IPS-11a (cell line): ENCODE measurements around the gene ISM2.

Experiments
- H3K4me3 ChIP-seq: one replicate; pipeline ENCODE4 v1.5.1; 2013; ENCODE audit warnings: low read depth, low read length, control low read depth

ISM2 gene

DNA sequence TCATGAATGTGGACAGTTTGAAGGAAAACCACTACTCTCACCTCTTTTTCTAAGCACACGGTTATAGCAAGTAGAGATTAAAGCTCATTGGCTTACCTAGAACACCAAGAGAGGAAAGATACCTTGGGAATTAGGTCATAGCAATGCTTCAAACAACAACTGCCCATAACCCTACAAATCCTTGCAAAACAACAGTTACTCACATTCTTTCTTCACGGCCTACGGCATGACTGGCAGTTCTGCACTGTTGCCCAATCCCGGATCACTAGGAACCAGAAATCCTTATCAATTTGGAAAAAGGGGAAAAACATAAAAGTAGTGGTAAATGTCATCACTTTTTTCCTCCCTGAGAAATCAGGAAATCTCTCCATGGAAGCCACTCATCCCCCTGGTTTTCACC, 9.6 kb upstream of the ISM2 start:
- no peak overlapping the region for H3K4me3 ChIP-seq

DNA sequence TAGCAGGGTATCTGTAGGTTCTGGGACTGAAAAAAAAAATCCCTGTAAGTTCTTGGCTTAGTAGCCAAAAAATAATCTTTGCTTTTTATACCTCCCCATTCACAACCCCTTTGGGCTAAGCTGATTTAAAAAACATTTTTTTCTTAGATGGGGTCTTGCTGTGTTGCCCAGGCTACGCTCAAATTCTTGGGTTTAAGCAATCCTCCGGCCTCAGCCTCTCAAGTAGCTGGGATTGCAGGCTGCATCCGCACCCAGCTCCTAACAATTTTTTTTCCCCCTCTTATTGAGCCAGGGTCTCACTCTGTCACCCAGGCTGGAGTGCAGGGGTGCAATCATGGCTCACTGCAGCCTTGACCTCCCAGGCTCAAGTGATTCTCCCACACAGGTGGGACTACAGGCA, 9.1 kb upstream of the ISM2 start:
- no peak overlapping the region for H3K4me3 ChIP-seq

DNA sequence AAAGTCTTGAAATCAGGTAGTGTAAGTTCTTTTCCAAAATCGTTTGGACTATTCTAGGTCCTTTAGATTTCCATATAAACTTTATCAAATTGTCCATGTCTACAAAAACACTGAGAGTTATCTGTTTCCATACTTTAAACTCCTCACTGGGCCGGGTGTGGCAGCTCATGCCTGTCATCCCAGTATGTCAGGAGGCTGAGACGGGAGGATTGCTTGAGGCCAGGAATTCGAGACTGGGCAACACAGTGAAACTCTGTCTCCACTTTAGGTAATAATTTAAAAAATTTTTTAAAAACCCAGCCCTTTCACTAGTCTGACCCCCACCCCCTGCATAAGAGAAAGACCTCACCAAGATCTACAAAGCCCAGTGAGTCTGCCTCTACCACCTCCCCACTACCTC, 6.4 kb upstream of the ISM2 start:
- no peak overlapping the region for H3K4me3 ChIP-seq

DNA sequence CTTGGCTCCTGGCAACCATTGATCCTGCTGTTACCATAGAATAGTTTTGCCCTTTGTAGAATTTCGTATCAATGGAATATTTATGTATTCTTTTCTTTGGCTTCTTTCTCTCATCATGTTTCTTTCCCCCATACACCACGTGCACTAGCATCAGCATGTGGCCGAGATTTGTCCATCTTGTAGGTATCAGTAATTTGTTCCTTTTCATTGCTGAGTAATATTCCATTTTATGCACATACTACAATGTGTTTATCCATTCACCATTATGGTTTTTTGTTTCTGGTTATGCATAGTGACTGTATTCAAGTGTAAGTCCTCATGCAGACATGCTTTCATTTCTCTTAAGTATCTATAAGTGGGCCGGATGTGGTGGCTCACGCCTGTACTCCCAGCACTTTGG, 4.5 kb upstream of the ISM2 start:
- H3K4me3 ChIP-seq = no peak overlapping the region

DNA sequence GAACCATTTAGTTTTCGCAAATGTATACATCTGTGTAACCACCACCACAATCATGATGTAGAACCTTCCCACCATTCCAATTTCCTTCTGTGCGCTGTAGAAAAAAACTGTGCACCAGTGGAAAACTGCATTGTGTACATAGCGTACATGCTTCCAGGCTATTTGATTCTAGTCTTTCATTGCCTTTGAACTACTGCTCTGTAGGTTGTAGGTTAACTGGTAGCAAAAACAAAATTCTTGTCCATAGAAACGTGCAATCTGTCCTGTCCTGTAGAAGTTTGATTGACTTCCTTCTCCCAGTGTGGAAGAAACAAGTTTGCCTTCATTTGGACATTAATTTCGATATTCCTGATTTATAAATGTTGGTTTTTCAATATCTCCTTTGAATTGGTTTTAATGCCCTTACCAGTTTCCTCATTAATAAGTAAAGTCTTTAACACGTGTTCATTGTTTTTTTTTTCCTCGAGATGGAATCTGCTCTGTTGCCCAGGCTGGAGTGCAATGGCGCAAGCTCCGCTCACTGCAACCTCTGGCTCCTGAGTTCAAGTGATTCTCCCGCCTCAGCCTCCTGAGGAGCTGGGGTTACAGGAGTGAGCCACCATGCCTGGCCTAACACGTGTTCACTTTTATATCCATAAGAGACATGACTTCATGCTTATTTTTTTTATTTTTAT, 3.6 kb upstream of the ISM2 start:
- H3K4me3 ChIP-seq = no peak overlapping the region

DNA sequence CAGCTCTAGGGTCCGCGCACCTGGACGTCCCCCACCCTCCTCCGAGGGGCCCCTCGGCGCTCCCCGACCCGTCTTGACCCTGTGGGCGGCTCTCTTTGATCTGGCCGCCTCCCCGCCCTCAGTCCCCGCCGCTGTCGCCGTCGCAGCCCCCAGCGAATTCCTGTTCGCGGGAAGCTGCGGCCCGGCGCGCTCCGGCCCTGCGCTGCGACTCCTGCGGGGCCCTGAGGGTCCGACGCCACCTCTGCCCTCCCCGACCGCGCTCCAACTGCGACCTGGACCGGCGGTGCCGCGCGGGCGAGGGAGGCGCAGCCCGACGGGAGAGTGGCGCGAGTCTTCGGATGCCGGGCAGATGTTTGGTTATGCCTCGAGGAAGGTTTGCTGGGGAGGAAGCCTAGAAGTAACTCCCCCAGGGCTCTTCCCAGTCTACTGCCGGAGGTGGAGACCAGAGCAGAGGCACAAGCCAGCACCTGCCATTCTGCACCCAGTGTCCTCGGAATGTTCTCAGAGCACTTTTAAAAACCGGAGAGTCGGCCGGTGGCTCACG, 440 bp upstream of the ISM2 start:
- peak overlapping the region; percentile 50 for H3K4me3 ChIP-seq

DNA sequence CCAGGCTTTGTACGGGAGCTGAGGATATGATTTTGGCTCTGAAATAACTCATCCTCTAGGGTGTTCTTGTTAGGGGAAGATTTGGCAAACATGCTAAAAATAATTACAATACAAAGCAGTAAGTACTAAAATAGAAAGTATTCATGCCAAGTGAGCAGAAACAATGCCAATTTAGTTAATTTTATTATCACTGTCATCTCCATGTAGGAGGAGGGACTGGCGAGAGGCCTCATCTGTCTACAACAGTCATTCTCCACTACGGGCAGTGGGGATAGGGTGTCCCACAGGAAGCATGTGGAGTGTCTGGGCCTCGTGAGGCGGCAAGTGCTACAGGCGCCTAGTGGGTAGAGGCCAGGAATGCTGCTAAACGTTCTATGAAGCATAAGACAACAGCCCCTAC, 3.3 kb downstream of the ISM2 start:
- H3K4me3 ChIP-seq = no peak overlapping the region

DNA sequence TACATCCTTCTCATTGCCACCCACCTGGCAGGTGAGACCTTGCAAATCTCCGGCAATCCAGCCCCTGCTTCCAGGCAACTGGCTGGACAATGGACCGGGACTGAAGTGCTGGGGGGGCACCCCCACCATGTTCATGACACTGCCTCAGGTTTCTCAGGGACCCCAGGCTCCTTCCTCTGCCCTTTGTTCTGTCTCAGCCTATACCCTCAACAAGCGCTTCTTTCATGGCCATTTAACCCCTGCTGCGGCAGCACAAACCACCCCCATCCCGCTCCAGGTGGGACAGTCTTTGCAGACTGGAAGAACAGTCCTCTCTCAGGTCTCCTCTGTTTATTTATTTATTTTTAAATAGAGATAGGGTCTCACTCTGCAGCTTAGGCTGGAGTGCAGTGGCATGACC, 7.6 kb downstream of the ISM2 start:
- no peak overlapping the region for H3K4me3 ChIP-seq

DNA sequence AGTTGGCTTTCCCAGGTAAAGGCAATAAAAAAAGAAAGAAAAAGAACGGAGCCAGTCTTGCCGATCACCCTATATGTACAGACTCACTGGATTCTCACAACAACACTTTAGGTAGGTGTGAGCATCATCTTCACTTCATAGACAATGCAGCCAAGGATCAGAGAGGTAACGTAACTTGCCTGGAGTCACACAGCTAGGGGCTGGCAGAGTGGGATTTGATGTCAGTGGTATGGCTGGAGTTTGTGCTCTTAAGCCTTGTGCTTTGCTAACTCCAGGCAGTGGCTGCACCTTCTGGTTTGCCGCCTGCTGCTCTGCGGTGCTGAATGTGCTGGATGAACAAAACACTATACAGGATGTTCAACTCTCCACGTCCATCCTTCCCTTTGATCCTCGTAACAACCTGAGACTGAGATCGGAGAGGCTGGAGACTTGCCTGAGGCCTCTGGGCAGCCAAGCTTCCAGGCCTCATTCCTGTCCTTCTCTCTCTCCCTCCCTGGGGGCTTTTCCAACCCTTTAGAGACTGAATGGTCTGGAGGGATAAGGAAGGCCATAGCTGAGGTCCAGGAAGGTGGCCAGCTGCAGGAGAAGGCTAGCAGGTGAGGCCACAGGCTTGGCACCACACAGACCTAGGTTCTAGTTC, 8.1 kb downstream of the ISM2 start:
- H3K4me3 ChIP-seq = no peak overlapping the region

DNA sequence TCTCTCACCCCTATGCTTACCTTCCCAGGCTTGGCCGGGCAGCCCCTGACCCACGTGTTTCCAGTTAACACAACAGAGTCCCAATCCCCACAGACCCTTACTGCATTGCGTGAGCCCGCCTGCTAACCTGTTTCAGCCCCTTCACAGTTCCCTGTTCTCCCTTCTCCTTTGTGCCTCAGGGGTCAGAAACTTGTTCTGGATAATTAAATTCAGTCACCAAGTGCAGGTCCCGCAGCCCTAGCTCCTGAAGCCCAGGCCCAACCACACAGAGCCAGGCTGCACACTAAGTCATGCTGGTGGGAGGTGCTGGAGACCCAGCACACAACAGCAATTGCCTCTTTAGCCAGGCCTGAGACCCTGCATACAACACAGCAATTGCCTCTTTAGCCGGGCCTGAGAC, 9.6 kb downstream of the ISM2 start:
- H3K4me3 ChIP-seq = no peak overlapping the region

DNA sequence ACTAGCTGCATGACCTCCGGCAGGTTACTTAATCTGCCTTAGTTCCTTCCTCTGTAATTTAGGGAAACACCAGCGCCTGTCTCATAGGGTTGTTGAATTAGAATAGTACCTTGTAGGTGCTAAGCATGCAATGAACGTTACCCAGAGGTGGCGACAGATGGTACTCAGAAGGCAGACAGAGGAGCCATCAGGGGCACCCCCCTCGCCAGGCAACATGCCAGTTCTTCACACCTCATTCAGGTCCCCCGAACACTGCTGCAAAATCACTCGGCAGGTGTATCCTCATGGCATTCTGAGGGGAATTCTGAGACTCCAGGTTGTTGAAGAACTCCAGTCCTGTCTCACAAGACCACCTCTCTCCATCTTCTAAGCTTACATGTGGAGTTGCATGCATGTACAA, 10.1 kb downstream of the ISM2 start:
- H3K4me3 ChIP-seq = no peak overlapping the region

DNA sequence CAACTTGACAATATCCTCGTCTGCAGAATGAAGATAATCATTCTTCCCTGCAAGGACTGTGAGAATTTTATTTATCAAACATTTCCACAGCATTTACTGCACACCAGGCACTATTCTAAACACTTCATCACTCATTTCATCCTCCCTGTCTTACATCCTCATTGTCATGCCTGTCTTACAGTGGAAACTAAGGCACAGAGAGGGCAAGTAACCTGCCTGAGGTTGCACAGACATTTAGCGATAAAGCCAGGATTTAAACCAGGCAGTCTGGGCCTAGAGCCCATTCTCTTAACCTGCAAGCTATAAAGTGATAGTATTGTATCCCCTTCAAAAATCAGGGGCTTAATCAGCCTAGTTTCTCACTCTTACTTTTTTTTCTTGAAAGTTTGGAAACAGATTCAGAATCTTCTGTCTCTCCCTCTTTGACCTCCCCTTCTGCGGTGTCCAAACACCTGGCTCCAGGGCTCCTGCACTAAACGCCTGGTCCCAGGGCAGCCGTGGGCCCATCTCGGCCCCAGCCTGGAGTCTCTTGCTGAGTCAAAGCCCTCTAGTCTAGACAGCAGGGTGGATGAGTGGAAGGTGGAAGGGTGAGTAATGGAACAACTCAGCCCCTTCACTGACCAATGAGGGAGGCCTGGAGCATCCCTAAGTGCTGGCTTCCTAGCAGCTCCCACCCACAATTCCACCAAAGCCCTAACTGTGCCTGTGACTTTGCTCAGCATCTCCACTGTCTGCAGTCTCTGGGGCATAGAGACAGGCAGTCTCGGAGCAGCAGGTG, 12.5 kb downstream of the ISM2 start:
- H3K4me3 ChIP-seq = no peak overlapping the region

DNA sequence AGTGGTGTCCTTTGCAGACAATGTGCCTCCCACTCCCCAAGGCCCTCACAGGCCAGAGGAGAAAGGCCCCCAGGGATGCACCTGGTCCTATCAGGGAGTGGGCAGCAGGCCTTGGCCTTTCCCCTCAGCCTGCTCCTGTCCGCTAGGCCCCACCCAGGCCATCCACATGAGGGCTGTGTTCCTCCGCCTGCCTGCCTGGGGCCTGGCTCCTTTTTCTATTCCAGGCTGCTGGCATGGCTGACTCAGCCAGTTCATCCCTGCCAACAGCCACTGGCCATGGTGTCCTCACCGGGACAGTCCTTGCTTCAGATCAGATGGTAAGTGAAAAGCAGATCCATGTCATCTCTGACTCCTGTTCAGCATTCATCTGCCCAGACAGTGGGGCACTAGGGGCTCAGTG, 13.4 kb downstream of the ISM2 start:
- H3K4me3 ChIP-seq = no peak overlapping the region

DNA sequence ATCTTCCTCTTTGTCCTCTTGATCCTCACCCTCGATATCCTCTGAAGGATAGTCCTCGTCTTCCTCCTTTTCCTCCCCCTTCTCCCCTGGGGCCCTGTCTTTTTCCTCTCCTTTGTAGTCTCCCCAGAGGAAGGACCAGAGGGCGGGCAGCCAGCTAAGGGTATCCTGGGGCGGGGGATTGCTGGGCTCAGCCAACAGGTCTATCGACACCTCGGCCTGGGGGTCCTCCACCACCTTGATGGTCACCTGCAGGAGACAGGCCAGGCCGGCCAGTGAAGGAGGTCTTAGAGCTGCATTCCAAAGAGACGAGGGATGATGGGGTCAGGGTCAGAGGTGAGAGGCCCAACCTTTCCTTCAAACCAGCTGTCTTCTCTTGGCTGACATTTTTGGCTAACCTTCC, 16.2 kb downstream of the ISM2 start:
- H3K4me3 ChIP-seq = no peak overlapping the region

DNA sequence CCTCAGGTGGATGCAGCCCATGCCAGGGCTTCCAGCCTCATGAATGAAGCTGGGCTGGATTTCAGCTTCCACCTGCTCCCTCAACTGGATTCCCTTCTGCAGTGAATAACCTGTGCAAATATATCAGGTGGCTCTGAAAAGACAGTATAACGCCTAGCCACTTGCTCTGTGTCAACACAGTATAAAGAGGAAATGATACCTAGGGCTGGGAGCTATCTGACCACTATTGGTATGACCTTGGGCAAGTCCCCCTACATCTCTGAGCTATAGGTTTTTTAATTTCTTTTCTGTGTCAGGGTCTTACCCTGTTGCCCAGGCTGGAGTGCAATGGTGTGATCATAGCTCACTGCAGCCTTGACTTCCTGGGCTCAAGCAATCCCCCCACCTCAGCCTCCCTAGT, 19.8 kb downstream of the ISM2 start:
- no peak overlapping the region for H3K4me3 ChIP-seq

DNA sequence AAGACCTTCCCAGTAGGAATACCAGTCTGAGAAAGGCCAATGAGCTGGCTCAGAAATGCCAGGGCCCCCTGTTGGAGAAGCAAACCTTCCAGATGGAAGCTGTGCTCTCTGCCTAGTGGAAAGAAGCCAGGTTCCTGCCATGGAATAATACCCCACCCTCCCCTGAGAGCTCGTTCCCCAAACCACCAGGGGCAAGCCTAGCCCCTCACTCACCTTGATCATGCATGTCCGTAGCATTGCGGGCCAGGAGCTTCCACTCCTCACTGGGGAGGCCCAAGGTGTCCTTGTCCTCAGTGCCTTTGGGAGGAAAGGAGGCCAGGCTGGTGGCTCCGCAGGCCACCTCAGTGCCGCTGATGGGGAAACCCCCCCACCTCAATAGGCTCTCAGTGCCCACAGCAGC, 20.6 kb downstream of the ISM2 start:
- H3K4me3 ChIP-seq = no peak overlapping the region

DNA sequence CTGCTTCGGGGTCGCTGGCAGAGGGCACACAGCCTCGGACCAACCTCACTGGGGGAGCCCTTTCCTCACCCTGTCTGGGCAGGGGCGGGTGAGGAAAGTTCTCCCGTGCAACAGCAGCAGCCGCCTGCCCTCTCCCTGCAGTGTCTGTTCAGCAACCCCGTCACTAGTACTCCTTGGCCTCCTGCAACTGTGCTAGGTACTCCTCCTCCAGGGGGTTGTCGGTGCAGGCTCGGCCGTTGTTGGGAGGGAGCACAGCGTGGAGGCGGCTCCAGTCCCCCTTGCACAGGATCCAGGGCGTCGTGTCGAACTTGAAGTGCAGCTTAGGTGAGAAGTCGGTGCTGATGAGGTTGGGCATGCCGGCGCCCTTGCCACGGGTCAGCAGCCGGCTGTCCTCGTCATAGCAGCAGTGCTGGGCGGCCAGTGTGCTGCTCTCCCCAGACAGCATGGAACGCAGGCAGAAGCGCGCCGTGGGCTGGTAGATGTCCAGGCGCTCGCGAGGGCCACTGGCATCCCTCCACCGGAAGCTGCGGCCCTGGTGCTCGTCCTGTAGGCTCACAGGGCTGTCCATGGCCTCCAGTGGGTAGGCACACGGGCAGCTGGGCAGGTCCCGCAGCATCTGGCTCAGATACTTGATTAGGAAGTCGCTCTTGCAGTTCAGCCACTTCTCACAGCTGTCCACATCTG, 23.0 kb downstream of the ISM2 start:
- no peak overlapping the region for H3K4me3 ChIP-seq

DNA sequence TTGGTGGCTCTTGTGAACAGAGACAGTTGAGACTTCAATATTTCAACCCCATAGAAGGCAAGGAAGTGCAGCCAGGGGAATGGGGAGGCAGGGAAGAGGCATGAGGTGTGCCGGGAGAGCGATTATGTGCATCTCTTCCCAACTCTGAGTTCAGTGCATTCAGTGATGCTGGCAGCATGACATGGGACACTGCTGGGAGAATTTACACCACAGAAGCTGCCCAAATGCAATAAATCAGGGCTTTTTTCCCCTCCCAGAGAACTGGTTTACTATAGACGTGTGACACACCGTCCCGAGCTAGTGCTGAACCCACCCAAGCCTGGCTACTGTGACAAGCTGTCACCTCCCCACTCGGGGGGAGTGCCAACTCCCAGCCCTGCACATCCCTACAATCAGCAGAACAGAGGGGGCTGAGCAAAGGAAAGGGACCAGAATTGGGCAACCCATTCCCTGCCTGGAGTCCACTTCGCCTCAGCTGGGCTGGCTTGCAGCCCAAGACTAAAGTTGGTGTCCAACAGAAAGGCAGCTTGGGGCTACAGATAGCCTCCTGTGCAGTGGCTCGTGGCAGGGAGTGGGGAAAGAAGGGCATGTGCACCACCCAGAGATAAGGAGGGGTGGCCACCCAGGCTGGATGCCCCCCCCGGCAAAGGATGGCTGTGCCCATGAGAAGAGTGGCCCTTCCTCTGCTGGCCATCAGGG, 24.0 kb downstream of the ISM2 start:
- H3K4me3 ChIP-seq = no peak overlapping the region

DNA sequence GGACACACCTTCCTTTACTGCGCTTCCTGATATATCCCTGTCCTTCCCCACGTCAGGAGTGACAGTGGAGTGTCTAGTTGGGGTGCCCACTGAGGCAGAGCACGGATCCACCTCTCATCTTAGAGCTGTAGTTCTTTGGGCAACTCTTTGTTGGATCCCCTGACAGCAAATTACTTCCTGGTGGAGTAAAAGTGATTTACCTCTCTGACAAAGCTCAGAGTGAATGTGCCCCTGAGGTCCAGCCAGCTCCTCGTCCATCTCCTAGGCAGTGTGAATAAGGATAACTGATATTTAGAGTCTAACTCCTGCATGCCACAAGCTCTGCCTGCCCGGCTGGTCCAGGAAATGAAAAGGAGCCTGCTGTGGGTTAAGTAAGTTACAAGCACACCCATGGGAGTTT, 24.7 kb downstream of the ISM2 start:
- no peak overlapping the region for H3K4me3 ChIP-seq

DNA sequence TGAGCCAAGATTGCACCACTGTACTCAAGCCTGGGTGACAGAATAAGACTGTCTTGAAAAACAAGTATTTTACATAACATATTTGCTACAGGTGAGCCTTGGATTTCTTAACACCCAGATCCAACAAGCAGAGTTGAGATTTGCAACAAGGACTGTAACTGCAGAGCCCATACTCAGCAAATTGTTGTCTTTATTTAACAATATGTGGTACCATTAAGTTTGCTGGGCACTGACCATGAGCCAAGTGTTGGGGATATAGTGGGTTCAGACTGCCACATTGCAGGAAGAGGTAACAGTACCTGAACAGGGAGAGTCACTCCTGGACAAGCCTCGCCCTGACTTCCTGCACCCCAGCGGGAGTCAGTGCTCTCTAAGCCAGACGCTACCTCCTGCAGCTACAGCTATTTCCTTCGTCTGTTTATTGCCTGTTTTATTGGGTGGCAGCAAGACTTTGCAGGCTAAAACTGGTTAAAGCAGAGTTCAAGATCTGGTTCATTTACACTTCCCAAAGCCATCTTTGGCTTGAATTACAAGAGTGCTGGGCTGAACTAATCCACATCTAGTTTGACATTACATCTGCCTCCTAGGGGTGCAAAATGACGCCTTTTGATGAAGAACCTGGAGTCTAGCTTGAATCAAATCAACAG, 28.3 kb downstream of the ISM2 start:
- H3K4me3 ChIP-seq = no peak overlapping the region
